ENCODE data around the gene TMEM87B.

TMEM87B gene

GRCh38 chr2:112073875-112074274 is 18.8 kb downstream of the TMEM87B start:
- no peak overlapping the region for H3K4ac ChIP-seq (ENCODE audit: low read depth in 1 of 2, low read length in 2 of 2)
- no peak overlapping the region for H4K8ac ChIP-seq (ENCODE audit: low read length)
- no peak overlapping the region for H2AFZ ChIP-seq (ENCODE audit: low read depth, low read length)
- no peak overlapping the region for H2BK5ac ChIP-seq (ENCODE audit: low read depth, low read length, poor library complexity, severe bottlenecking)
- H3K36me3 ChIP-seq (ENCODE audit: control insufficient read depth in 1 of 2, insufficient read depth in 2 of 2, low read depth in 1 of 2, low read length in 2 of 2): peaks cover 11 to 59% of the 10 kb centered on the region in 2 experiments
- no peak overlapping the region for H4K91ac ChIP-seq (ENCODE audit: low read length)
- no peak overlapping the region for H2BK120ac ChIP-seq (ENCODE audit: low read depth, low read length)
- no peak overlapping the region for H3K18ac ChIP-seq (ENCODE audit: low read depth in 1 of 2, low read length in 2 of 2)
- H3K23ac ChIP-seq (ENCODE audit: low read length in 2 of 2): no peak overlapping the region
- H3K14ac ChIP-seq (ENCODE audit: low read length in 2 of 2): no peak overlapping the region
- no peak overlapping the region for H2AK5ac ChIP-seq (ENCODE audit: low read length, severe bottlenecking)
- H3K79me1 ChIP-seq (replicated peaks; ENCODE audit: low read length, poor library complexity, severe bottlenecking): peaks cover 3% of the 10 kb centered on the region
- no peaks in the 10 kb centered on the region for H3K27me3 ChIP-seq (ENCODE audit: control insufficient read depth in 1 of 2, insufficient read depth in 1 of 2, low read length in 2 of 2)
- H2BK15ac ChIP-seq (ENCODE audit: low read depth, poor library complexity, severe bottlenecking): no peak overlapping the region
- H2BK12ac ChIP-seq (ENCODE audit: low read length in 2 of 2): no peak overlapping the region
- H3K4me3 ChIP-seq (ENCODE audit: insufficient read depth in 1 of 2, low read depth in 1 of 2, low read length in 2 of 2): no peak overlapping the region
- peak; percentile 60 for DNase-seq
- H3K4me1 ChIP-seq (ENCODE audit: control insufficient read depth, insufficient read depth, low read depth, low read length): peaks cover 7% of the 10 kb centered on the region
- no peak overlapping the region for H3K4me2 ChIP-seq (ENCODE audit: low read length, poor library complexity, severe bottlenecking)
- 48% methylated on average over 3 of the region's 3 CpGs for WGBS
- H3K27ac ChIP-seq (ENCODE audit: low read length, poor library complexity, severe bottlenecking): no peak overlapping the region
- H3K9me3 ChIP-seq (ENCODE audit: control insufficient read depth, low read length): peaks cover 10% of the 10 kb centered on the region
- no peak overlapping the region for H3K9ac ChIP-seq (ENCODE audit: low read length)

DNA sequence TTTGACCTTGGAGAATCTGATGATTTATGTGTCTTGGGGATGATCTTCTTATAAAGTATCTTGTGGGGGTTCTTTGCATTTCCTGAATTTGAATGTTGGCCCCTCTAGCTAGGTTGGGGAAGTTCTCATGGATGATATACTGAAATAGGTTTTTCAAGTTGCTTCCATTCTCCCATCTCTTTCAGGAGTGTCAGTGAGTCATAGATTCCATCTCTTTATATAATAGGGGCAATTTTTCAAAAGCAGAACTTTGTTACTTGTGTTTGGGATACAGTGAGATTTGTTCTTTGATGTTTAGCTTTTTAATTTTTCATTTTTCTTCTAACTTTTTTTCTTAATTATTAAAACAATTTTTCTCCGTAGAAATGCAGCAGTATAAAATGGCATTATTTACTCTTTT is 19.4 kb downstream of the TMEM87B start:
- H3K18ac ChIP-seq (ENCODE audit: low read depth in 1 of 2, low read length in 2 of 2): no peak overlapping the region
- no peak overlapping the region for H3K27ac ChIP-seq (ENCODE audit: low read length, poor library complexity, severe bottlenecking)
- H2BK5ac ChIP-seq (ENCODE audit: low read depth, low read length, poor library complexity, severe bottlenecking): no peak overlapping the region
- H3K4me3 ChIP-seq (ENCODE audit: insufficient read depth in 1 of 2, low read depth in 1 of 2, low read length in 2 of 2): no peak overlapping the region
- H3K4ac ChIP-seq (ENCODE audit: low read depth in 1 of 2, low read length in 2 of 2): no peak overlapping the region
- H2AFZ ChIP-seq (ENCODE audit: low read depth, low read length): no peak overlapping the region
- no peaks in the 10 kb centered on the region for H3K27me3 ChIP-seq (ENCODE audit: control insufficient read depth in 1 of 2, insufficient read depth in 1 of 2, low read length in 2 of 2)
- H3K9me3 ChIP-seq (ENCODE audit: control insufficient read depth, low read length): peaks cover 10% of the 10 kb centered on the region
- no peak overlapping the region for H3K23ac ChIP-seq (ENCODE audit: low read length in 2 of 2)
- no peak overlapping the region for H3K9ac ChIP-seq (ENCODE audit: low read length)
- peaks cover 11 to 60% of the 10 kb centered on the region in 2 experiments for H3K36me3 ChIP-seq (ENCODE audit: control insufficient read depth in 1 of 2, insufficient read depth in 2 of 2, low read depth in 1 of 2, low read length in 2 of 2)
- H3K4me2 ChIP-seq (ENCODE audit: low read length, poor library complexity, severe bottlenecking): no peak overlapping the region
- peaks cover 7% of the 10 kb centered on the region for H3K4me1 ChIP-seq (ENCODE audit: control insufficient read depth, insufficient read depth, low read depth, low read length)
- no peak overlapping the region for H4K8ac ChIP-seq (ENCODE audit: low read length)
- H2AK5ac ChIP-seq (ENCODE audit: low read length, severe bottlenecking): no peak overlapping the region
- H3K79me1 ChIP-seq (replicated peaks; ENCODE audit: low read length, poor library complexity, severe bottlenecking): peaks cover 3% of the 10 kb centered on the region
- H2BK15ac ChIP-seq (ENCODE audit: low read depth, poor library complexity, severe bottlenecking): no peak overlapping the region
- no peak overlapping the region for H2BK12ac ChIP-seq (ENCODE audit: low read length in 2 of 2)
- no peak overlapping the region for H3K14ac ChIP-seq (ENCODE audit: low read length in 2 of 2)
- no peak overlapping the region for H4K91ac ChIP-seq (ENCODE audit: low read length)
- no peak for DNase-seq
- WGBS: no CpG with 5 or more reads among the region's 1 CpG
- no peak overlapping the region for H2BK120ac ChIP-seq (ENCODE audit: low read depth, low read length)

- Histone ChIP-seq H4K8ac (ENCODE audit: low read length) (no peak overlapping the region), H3K9me3 (ENCODE audit: control insufficient read depth, low read length) (peaks cover 10% of the 10 kb centered on the region), H2AK5ac (ENCODE audit: low read length, severe bottlenecking) (no peak overlapping the region), H3K14ac (ENCODE audit: low read length in 2 of 2) (no peak overlapping the region), H3K79me1 (replicated peaks; ENCODE audit: low read length, poor library complexity, severe bottlenecking) (peaks cover 2% of the 10 kb centered on the region), H3K27ac (ENCODE audit: low read length, poor library complexity, severe bottlenecking) (peak overlapping the region; percentile 32), H3K27me3 (ENCODE audit: control insufficient read depth in 1 of 2, insufficient read depth in 1 of 2, low read length in 2 of 2) (no peaks in the 10 kb centered on the region), H3K18ac (ENCODE audit: low read depth in 1 of 2, low read length in 2 of 2) (no peak overlapping the region), H3K4me3 (ENCODE audit: insufficient read depth in 1 of 2, low read depth in 1 of 2, low read length in 2 of 2) (no peak overlapping the region), H2AFZ (ENCODE audit: low read depth, low read length) (no peak overlapping the region), H3K4me2 (ENCODE audit: low read length, poor library complexity, severe bottlenecking) (no peak overlapping the region), H4K91ac (ENCODE audit: low read length) (no peak overlapping the region), H3K36me3 (ENCODE audit: control insufficient read depth in 1 of 2, insufficient read depth in 2 of 2, low read depth in 1 of 2, low read length in 2 of 2) (peaks cover 11 to 53% of the 10 kb centered on the region in 2 experiments), H2BK12ac (ENCODE audit: low read length in 2 of 2) (no peak overlapping the region), H3K4me1 (ENCODE audit: control insufficient read depth, insufficient read depth, low read depth, low read length) (peaks cover 7% of the 10 kb centered on the region), H2BK15ac (ENCODE audit: low read depth, poor library complexity, severe bottlenecking) (no peak overlapping the region), H3K23ac (ENCODE audit: low read length in 2 of 2) (no peak overlapping the region), H3K9ac (ENCODE audit: low read length) (no peak overlapping the region), H2BK5ac (ENCODE audit: low read depth, low read length, poor library complexity, severe bottlenecking) (no peak overlapping the region), H2BK120ac (ENCODE audit: low read depth, low read length) (no peak overlapping the region), H3K4ac (ENCODE audit: low read depth in 1 of 2, low read length in 2 of 2) (no peak overlapping the region)
- 68% methylated on average over 6 of the region's 8 CpGs for WGBS
- no peak for DNase-seq
Observed at GRCh38 chr2:112075490-112076260, 20.6 kb downstream of the TMEM87B start.

- Histone ChIP-seq H3K4ac (ENCODE audit: low read depth in 1 of 2, low read length in 2 of 2) (no peak overlapping the region), H4K8ac (ENCODE audit: low read length) (no peak overlapping the region), H2BK120ac (ENCODE audit: low read depth, low read length) (no peak overlapping the region), H3K9ac (ENCODE audit: low read length) (no peak overlapping the region), H3K27me3 (ENCODE audit: control insufficient read depth in 1 of 2, insufficient read depth in 1 of 2, low read length in 2 of 2) (no peaks in the 10 kb centered on the region), H2AFZ (ENCODE audit: low read depth, low read length) (no peak overlapping the region), H2BK5ac (ENCODE audit: low read depth, low read length, poor library complexity, severe bottlenecking) (no peak overlapping the region), H3K4me3 (ENCODE audit: insufficient read depth in 1 of 2, low read depth in 1 of 2, low read length in 2 of 2) (no peak overlapping the region), H3K4me2 (ENCODE audit: low read length, poor library complexity, severe bottlenecking) (no peak overlapping the region), H3K27ac (ENCODE audit: low read length, poor library complexity, severe bottlenecking) (no peak overlapping the region), H2AK5ac (ENCODE audit: low read length, severe bottlenecking) (peak overlapping the region; percentile 42), H3K23ac (ENCODE audit: low read length in 2 of 2) (no peak overlapping the region), H3K9me3 (ENCODE audit: control insufficient read depth, low read length) (peaks cover 10% of the 10 kb centered on the region), H3K18ac (ENCODE audit: low read depth in 1 of 2, low read length in 2 of 2) (no peak overlapping the region), H3K36me3 (ENCODE audit: control insufficient read depth in 1 of 2, insufficient read depth in 2 of 2, low read depth in 1 of 2, low read length in 2 of 2) (peaks cover 21 to 70% of the 10 kb centered on the region in 2 experiments), H3K14ac (ENCODE audit: low read length in 2 of 2) (no peak overlapping the region), H2BK15ac (ENCODE audit: low read depth, poor library complexity, severe bottlenecking) (no peak overlapping the region), H2BK12ac (ENCODE audit: low read length in 2 of 2) (no peak overlapping the region), H3K4me1 (ENCODE audit: control insufficient read depth, insufficient read depth, low read depth, low read length) (peaks cover 7% of the 10 kb centered on the region), H4K91ac (ENCODE audit: low read length) (no peak overlapping the region), H3K79me1 (replicated peaks; ENCODE audit: low read length, poor library complexity, severe bottlenecking) (peaks cover 12% of the 10 kb centered on the region)
- 88% methylated on average over 1 of the region's 1 CpG for WGBS
- no peak for DNase-seq
Observed at GRCh38 chr2:112077814-112078213, 22.7 kb downstream of the TMEM87B start.
